MM.1S (cell line): Measurements from ENCODE around the gene AGR3.

Experiments used
- CTCF ChIP-seq: fragments of 300-600 bp; sonication (generic); IDR thresholded peaks from 2 replicates; pipeline ENCODE4 v1.5.1; 2016; ENCODE audit warnings: antibody characterized with exemption, low read length, mixed read lengths
- EZH2 ChIP-seq: fragments of 300-600 bp; sonication (generic); optimal IDR thresholded peaks from 2 replicates; pipeline ENCODE3; 2017; ENCODE audit warnings: low read depth, mild to moderate bottlenecking, antibody characterized with exemption, low read length, mixed read lengths
- EZH2phosphoT487 ChIP-seq: fragments of 300-600 bp; sonication (generic); IDR thresholded peaks from 2 replicates; pipeline ENCODE4 v1.6.1; 2018; ENCODE audit warnings: antibody characterized with exemption, low read length

GRCh38 chr7:16925609-16926008 is 43.8 kb upstream of the AGR3 start:
- TF ChIP-seq CTCF (no peak), EZH2 (no peak), EZH2phosphoT487 (no peak)
